Skin of body (tissue), 2 donors: ENCODE data around the gene BBLN. TPM values are rescaled to one million over a fixed set of nuclear protein-coding genes. Genes with fewer than 3 reads are reported as not detected.
"Not testable (repeated sequence)": the region's sequence is repeated elsewhere in the genome, so short reads cannot be mapped to it uniquely, and the experiment has no call there.

Experiments used
- DNase-seq: peaks from one replicate; lab custom pipeline; 2025; lab: John Stamatoyannopoulos, UW
- total RNA-seq: library from RNA; depleted of rRNA; stranded (reverse); fragments of >200 nt; gene quantifications from one replicate; pipeline ENCODE4 v1.2.3, GENCODE V29; 2014

BBLN gene
- total RNA-seq = 18.4 TPM

GRCh38 chr9:128159784-128160602 is at the start of gene BBLN:
BBLN (plus strand) TSS chr9:128160265; CDS start chr9:128160408, 143 bp downstream.
- peak; percentile 92 for DNase-seq

GRCh38 chr9:128111726-128112125 is 48.3 kb upstream of the BBLN start:
- DNase-seq = not testable (repeated sequence)

GRCh38 chr9:128113526-128114325 is 46.3 kb upstream of the BBLN start:
- no peak for DNase-seq

- no peak for DNase-seq
Observed at GRCh38 chr9:128114326-128115186, 45.5 kb upstream of the BBLN start.

- DNase-seq = no peak
Observed at GRCh38 chr9:128115187-128116103, 44.6 kb upstream of the BBLN start.

GRCh38 chr9:128116104-128117083 is 43.7 kb upstream of the BBLN start:
- no peak for DNase-seq

GRCh38 chr9:128117613-128118471 is 42.2 kb upstream of the BBLN start:
- peak; percentile 90 for DNase-seq

- DNase-seq = no peak
Observed at GRCh38 chr9:128118472-128118857, 41.6 kb upstream of the BBLN start.

- no peak for DNase-seq
Observed at GRCh38 chr9:128118971-128119665, 40.9 kb upstream of the BBLN start.

- DNase-seq = no peak
Observed at GRCh38 chr9:128120061-128120740, 39.9 kb upstream of the BBLN start.

- no peak for DNase-seq
Observed at GRCh38 chr9:128120741-128121465, 39.2 kb upstream of the BBLN start.

- no peak for DNase-seq
Observed at GRCh38 chr9:128121466-128121810, 38.6 kb upstream of the BBLN start.

- DNase-seq = no peak
Observed at GRCh38 chr9:128121924-128122808, 37.9 kb upstream of the BBLN start.

- no peak for DNase-seq
Observed at GRCh38 chr9:128122809-128123175, 37.3 kb upstream of the BBLN start.

- no peak for DNase-seq
Observed at GRCh38 chr9:128123451-128124080, 36.5 kb upstream of the BBLN start.
